Neutrophil (primary cell): ENCODE results near the gene MEGF11.
A peak's percentile ranks its signal among the peaks of the same experiment; 100 is the strongest.

Experiments used
- H3K27ac ChIP-seq: fragments of 200-600 bp; sonication (generic); 2 replicates; pipeline ENCODE4 v1.5.1; 2016; ENCODE audit warnings: mild to moderate bottlenecking, moderate library complexity
- H3K27me3 ChIP-seq: fragments of 200-600 bp; sonication (generic); 2 replicates; pipeline ENCODE4 v1.6.0; 2016; ENCODE audit warnings: mild to moderate bottlenecking
- H3K36me3 ChIP-seq: fragments of 200-600 bp; sonication (generic); 2 replicates; pipeline ENCODE4 v1.5.1; 2017
- H3K4me1 ChIP-seq, 2 experiments: fragments of 200-600 bp in 1 of 2; sonication (generic) in 1 of 2; 1 replicate in 1 of 2; 2 replicates in 1 of 2; pipeline versions ENCODE4 v1.5.1 to v1.6.1; 2013 to 2016; ENCODE audit warnings: low read depth in 1 of 2, low read length in 1 of 2, mild to moderate bottlenecking in 1 of 2, moderate library complexity in 1 of 2; ENCODE audit not compliant: control insufficient read depth in 1 of 2, insufficient read depth in 1 of 2
- H3K4me3 ChIP-seq, 2 experiments: fragments of 200-600 bp in 1 of 2; sonication (generic) in 1 of 2; 1 replicate in 1 of 2; 2 replicates in 1 of 2; pipeline ENCODE4 v1.5.1; 2013 to 2016; ENCODE audit warnings: low read depth in 1 of 2, low read length in 1 of 2, mild to moderate bottlenecking in 1 of 2, moderate library complexity in 1 of 2
- H3K9me3 ChIP-seq: fragments of 200-600 bp; sonication (generic); 2 replicates; pipeline ENCODE4 v1.5.1; 2016
- TF ChIP-seq, protein P1 (sequence below): fragments of 200-600 bp; sonication (generic); IDR thresholded peaks from 2 replicates; pipeline ENCODE4 v1.5.1; 2016; ENCODE audit warnings: antibody characterized with exemption

MEGF11 gene

DNA sequence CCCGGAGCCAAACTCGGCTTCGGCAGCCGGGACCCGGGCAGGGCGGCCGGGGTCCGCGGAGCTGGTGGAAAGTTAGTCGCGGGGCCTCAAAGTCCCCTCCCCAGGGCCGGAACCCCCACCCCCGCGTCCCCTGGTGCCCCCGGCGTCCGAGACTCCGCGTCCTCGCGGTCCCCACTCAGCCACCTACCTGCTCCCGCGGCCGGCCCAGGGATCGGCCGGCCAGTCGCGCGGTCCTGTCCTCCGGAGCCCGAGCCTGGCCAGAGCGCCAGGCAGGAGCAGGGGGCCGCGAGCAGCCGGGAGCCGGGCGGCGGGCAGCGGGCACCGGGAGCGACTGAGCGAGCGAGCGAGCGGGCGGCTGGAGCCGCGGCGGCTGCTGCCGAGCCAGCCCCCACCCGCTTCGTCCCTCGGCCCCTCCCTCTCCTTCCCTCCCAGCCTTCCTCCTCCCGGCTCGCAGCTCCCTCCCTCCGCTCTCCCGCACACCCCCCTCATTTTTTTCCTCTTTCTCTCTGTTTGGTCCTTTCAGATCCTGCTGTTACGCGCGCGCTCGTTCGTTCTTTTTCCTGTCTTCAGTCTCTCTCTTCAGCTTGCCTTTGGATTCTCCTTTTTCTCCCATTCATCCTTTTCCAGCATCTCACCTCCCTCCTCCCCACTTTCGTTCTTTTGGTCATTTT, at the start of gene MEGF11:
Gene MEGF11, minus strand, starts transcription at position 333 of the 671 bp plus-strand sequence. CDS start 125,347 bp downstream, outside the sequence.
- no peak within 1 kb of the TSS for H3K27ac ChIP-seq
- peak within 1 kb of the TSS; percentile 25 to 53 for H3K4me3 ChIP-seq
- TF ChIP-seq, protein P1, sequence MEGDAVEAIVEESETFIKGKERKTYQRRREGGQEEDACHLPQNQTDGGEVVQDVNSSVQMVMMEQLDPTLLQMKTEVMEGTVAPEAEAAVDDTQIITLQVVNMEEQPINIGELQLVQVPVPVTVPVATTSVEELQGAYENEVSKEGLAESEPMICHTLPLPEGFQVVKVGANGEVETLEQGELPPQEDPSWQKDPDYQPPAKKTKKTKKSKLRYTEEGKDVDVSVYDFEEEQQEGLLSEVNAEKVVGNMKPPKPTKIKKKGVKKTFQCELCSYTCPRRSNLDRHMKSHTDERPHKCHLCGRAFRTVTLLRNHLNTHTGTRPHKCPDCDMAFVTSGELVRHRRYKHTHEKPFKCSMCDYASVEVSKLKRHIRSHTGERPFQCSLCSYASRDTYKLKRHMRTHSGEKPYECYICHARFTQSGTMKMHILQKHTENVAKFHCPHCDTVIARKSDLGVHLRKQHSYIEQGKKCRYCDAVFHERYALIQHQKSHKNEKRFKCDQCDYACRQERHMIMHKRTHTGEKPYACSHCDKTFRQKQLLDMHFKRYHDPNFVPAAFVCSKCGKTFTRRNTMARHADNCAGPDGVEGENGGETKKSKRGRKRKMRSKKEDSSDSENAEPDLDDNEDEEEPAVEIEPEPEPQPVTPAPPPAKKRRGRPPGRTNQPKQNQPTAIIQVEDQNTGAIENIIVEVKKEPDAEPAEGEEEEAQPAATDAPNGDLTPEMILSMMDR = no peak
- H3K36me3 ChIP-seq = no peaks in the 10 kb centered on the region
- peaks cover 100% of the 10 kb centered on the region for H3K27me3 ChIP-seq
- peaks cover 21 to 32% of the 10 kb centered on the region in 2 experiments for H3K4me1 ChIP-seq
- H3K9me3 ChIP-seq = no peaks in the 10 kb centered on the region

DNA sequence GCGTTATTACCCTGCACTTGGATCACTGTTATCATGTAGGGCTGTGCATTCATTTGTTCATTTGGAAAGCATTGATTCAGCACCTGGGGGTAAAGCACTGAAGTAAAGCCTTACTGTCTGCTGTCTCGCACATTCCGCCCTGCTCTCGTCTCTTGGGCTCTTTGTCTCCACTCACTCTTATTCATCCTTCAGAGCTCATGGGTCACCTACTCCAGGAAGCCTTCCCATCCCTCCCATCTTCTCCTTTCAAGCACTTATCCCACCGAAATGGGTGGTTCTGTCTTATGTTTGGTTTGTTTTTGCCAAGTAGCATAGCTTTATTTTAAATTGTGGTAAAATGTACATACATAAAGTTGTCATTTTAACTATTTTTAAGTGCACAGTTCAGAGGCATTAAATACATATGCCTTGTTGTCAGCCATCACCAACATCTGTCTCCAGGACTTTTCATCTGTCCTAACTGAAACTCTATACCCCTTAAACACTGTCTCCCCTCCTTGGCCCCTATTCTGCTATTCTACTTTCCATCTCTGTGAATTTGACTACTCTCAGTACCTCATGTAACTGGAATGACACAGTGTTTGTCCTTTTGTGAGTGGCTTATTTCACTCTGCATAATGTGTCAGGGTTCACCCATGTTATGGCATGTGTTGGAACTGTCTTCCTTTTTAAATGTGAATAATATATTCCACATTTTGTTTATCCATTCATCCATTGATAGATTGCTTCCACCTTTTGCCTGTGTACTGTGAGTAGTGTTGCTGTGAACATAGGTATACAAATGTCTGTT, 49.1 kb upstream of the MEGF11 start:
- Histone ChIP-seq H3K4me1 (no peaks in the 10 kb centered on the region), H3K27me3 (no peaks in the 10 kb centered on the region), H3K9me3 (no peaks in the 10 kb centered on the region), H3K4me3 (no peak overlapping the region), H3K36me3 (peaks cover 55% of the 10 kb centered on the region), H3K27ac (no peak overlapping the region)
- TF ChIP-seq, protein P1 = no peak

DNA sequence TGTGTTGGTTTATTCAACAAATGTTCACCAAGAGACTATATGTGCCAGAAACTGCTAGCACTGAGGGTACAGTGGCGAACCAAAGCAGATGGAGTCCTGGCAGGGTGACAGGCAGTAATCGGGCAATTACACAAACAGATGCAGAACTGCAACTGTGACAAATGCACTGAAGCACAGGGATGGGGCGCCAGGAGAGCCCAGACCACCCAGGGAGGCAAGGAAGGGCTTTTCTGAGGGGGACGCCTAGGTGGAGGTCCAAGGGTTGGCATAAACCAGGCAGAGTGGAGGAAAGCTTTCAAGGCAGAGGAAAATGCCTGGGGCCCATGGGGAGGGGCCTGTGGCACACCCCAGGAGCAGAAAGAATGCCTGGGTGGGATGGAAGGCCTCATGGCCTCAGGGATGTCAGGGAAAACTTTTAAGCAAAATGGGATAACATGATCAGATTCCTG, 45.3 kb upstream of the MEGF11 start:
- no peaks in the 10 kb centered on the region for H3K27me3 ChIP-seq
- peaks cover 13 to 14% of the 10 kb centered on the region in 2 experiments for H3K4me1 ChIP-seq
- TF ChIP-seq, protein P1 = no peak
- H3K27ac ChIP-seq = no peak overlapping the region
- no peak overlapping the region for H3K4me3 ChIP-seq
- no peaks in the 10 kb centered on the region for H3K9me3 ChIP-seq
- H3K36me3 ChIP-seq = peaks cover 32% of the 10 kb centered on the region

DNA sequence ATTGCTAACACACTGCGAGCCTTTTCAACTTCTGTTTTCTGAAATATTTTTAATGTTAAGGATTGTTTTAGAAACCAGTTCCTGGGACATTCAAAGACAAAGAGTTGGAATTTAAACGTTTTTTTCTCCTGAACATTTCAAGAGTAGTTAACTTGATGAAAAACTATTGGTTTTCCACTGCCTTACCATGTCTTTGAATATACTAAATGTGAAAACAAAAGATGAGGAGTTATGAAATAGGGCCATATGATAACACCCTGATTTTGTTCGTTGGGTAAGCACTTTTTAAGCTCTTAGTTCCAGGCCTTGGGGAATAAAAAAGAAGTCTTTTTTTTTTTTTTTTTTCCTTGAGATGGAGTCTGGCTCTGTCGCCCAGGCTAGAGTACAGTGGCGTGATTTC, 42.6 kb upstream of the MEGF11 start:
- Histone ChIP-seq H3K27ac (no peak overlapping the region), H3K4me1 (peaks cover 22 to 25% of the 10 kb centered on the region in 2 experiments), H3K9me3 (no peaks in the 10 kb centered on the region), H3K36me3 (peaks cover 19% of the 10 kb centered on the region), H3K4me3 (no peak overlapping the region), H3K27me3 (no peaks in the 10 kb centered on the region)
- TF ChIP-seq, protein P1 = no peak

DNA sequence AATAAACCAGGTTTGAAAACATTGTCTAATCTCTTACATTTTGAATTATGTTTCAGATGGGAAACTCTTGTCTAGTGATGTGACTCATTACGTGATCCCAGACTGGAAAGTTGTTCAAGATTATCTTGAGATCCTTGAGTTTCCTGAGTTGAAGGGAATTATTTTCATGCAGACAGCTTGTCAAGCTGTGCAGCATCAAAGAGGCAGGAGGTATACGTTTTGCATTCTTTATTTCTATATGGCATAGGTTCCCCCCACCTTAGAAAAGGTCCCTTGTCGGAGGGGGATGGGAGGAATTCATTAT, 41.3 kb upstream of the MEGF11 start:
- H3K9me3 ChIP-seq = no peaks in the 10 kb centered on the region
- no peaks in the 10 kb centered on the region for H3K27me3 ChIP-seq
- H3K27ac ChIP-seq = peak overlapping the region; percentile 83
- no peak overlapping the region for H3K4me3 ChIP-seq
- TF ChIP-seq, protein P1 = no peak
- peaks cover 12% of the 10 kb centered on the region for H3K36me3 ChIP-seq
- peaks cover 22 to 25% of the 10 kb centered on the region in 2 experiments for H3K4me1 ChIP-seq
